Measurements from ENCODE around the gene TOPAZ1. TPM values are rescaled to one million over a fixed set of nuclear protein-coding genes. Genes with fewer than 3 reads are reported as not detected.

Gene TOPAZ1
- total and polyA plus RNA-seq, 8 donors = not detected

DNA sequence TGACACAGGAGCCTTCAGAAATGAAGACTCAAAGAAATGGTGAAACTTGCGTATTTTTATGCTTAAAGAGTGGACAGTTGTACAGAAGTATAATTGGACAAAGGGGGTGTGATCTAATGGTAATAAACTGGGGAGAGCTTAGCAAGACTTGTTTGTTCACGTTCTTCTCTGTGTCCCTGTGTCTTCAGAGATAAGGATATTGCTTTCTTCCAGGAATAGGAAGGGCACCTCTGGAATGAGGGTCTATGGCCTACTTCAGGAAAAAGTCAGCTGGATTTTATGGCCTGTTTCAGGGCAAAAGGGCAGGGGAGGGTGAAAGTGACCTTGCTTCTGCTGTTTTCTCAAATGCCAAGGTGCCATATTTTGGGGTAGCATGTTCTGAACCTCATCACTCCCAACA, 4.5 kb upstream of the TOPAZ1 start:
- Histone ChIP-seq H3K4me3 (no peak overlapping the region), H3K36me3 (no peaks in the 10 kb centered on the region), H3K4me1 (peaks cover 0 to 12% (median 8%) of the 10 kb centered on the region in 4 donors), H3K27me3 (no peaks in the 10 kb centered on the region), H3K9me3 (no peaks in the 10 kb centered on the region), H3K27ac (no peak overlapping the region)
- no peak for DNase-seq
- intact Hi-C loops (cut with DNase I; ENCODE audit: low total_unique reads) = no loop called here
- no peak for TF ChIP-seq POLR2AphosphoS5 (IDR thresholded peaks at IDR 0.05)
- TF ChIP-seq, protein P1, sequence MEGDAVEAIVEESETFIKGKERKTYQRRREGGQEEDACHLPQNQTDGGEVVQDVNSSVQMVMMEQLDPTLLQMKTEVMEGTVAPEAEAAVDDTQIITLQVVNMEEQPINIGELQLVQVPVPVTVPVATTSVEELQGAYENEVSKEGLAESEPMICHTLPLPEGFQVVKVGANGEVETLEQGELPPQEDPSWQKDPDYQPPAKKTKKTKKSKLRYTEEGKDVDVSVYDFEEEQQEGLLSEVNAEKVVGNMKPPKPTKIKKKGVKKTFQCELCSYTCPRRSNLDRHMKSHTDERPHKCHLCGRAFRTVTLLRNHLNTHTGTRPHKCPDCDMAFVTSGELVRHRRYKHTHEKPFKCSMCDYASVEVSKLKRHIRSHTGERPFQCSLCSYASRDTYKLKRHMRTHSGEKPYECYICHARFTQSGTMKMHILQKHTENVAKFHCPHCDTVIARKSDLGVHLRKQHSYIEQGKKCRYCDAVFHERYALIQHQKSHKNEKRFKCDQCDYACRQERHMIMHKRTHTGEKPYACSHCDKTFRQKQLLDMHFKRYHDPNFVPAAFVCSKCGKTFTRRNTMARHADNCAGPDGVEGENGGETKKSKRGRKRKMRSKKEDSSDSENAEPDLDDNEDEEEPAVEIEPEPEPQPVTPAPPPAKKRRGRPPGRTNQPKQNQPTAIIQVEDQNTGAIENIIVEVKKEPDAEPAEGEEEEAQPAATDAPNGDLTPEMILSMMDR (IDR thresholded peaks at IDR 0.05) = no peak
- TF ChIP-seq POLR2A (IDR thresholded peaks at IDR 0.05) = no peak
- no peak for TF ChIP-seq EP300 (IDR thresholded peaks at IDR 0.05)
- 72 to 85% (median 83%) methylated on average over 2 of the region's 2 CpGs for WGBS, 5 donors

GRCh38 chr3:44237665-44238064, 4.0 kb upstream of the TOPAZ1 start:
- intact Hi-C loops (cut with DNase I; ENCODE audit: low total_unique reads) = no loop called here
- no peaks in the 10 kb centered on the region for H3K36me3 ChIP-seq
- H3K4me3 ChIP-seq = no peak overlapping the region
- peaks cover 0 to 12% (median 8%) of the 10 kb centered on the region in 4 donors for H3K4me1 ChIP-seq
- DNase-seq = no peak
- H3K27ac ChIP-seq = no peak overlapping the region
- H3K27me3 ChIP-seq = no peaks in the 10 kb centered on the region
- 70 to 96% (median 93%) methylated on average over 3 of the region's 3 CpGs for WGBS, 5 donors
- TF ChIP-seq POLR2A (IDR thresholded peaks at IDR 0.05) = no peak
- TF ChIP-seq POLR2AphosphoS5 (IDR thresholded peaks at IDR 0.05) = no peak
- TF ChIP-seq, protein P1 (IDR thresholded peaks at IDR 0.05) = no peak
- no peak for TF ChIP-seq EP300 (IDR thresholded peaks at IDR 0.05)
- H3K9me3 ChIP-seq = no peaks in the 10 kb centered on the region

- no peak for DNase-seq
- Histone ChIP-seq H3K4me1 (peaks cover 0 to 12% (median 8%) of the 10 kb centered on the region in 4 donors), H3K36me3 (no peaks in the 10 kb centered on the region), H3K9me3 (no peaks in the 10 kb centered on the region), H3K4me3 (no peak overlapping the region), H3K27me3 (no peaks in the 10 kb centered on the region), H3K27ac (no peak overlapping the region)
- intact Hi-C loops (cut with DNase I; ENCODE audit: low total_unique reads) = no loop called here
- WGBS, 5 donors = 42 to 72% (median 65%) methylated on average over 2 of the region's 2 CpGs
- TF ChIP-seq EP300 (IDR thresholded peaks at IDR 0.05) (no peak), POLR2AphosphoS5 (IDR thresholded peaks at IDR 0.05) (no peak), POLR2A (IDR thresholded peaks at IDR 0.05) (no peak)
- TF ChIP-seq, protein P1 (IDR thresholded peaks at IDR 0.05) = no peak
Measured at GRCh38 chr3:44238889-44239288, 2.8 kb upstream of the TOPAZ1 start.

DNA sequence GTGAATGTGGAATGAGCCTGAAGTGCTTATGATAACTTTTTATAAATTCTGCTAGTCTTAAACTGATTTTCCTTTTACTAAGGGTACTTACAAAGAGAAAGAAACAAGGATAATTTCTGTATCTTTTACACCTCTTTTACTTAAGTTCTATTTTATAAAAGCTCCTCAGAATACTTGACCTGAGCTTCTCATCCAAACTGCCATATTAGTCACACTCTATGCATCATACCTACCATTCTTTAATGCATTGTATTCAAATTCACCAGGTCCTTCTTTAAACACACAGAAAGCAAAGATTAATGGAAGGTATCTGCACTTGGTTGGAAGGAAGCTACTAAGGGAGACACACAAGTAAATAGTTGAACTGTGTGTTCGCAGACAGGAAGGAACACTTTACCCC, 1.6 kb upstream of the TOPAZ1 start:
- Histone ChIP-seq H3K4me3 (no peak overlapping the region), H3K4me1 (peaks cover 0 to 12% (median 8%) of the 10 kb centered on the region in 4 donors), H3K27ac (no peak overlapping the region), H3K36me3 (no peaks in the 10 kb centered on the region), H3K27me3 (no peaks in the 10 kb centered on the region), H3K9me3 (no peaks in the 10 kb centered on the region)
- 82 to 96% (median 86%) methylated on average over 1 of the region's 1 CpG for WGBS, 5 donors
- DNase-seq = no peak
- intact Hi-C loops (cut with DNase I; ENCODE audit: low total_unique reads) = no loop called here
- TF ChIP-seq POLR2AphosphoS5 (IDR thresholded peaks at IDR 0.05) (no peak), EP300 (IDR thresholded peaks at IDR 0.05) (no peak), POLR2A (IDR thresholded peaks at IDR 0.05) (no peak)
- TF ChIP-seq, protein P1 (IDR thresholded peaks at IDR 0.05) = no peak

Data from stomach (tissue), 9 donors.